Testis (tissue), 2 donors: ENCODE results near the gene ADCY2.

Experiments
- CTCF ChIP-seq, 3 experiments: fragments of 450-650 bp in 2 of 3; fragments of 200-600 bp in 1 of 3; sonication (generic) in 1 of 3; IDR thresholded peaks; one replicate each; pipeline ENCODE4 v1.5.1; 2016 to 2019; ENCODE audit warnings: antibody characterized with exemption in 3 of 3, mild to moderate bottlenecking in 2 of 3, moderate library complexity in 1 of 3
- POLR2A ChIP-seq: fragments of 450-650 bp; IDR thresholded peaks from one replicate; pipeline ENCODE4 v1.6.1; 2017; ENCODE audit warnings: antibody characterized with exemption, mild to moderate bottlenecking, moderate library complexity

- TF ChIP-seq CTCF (IDR thresholded peaks at IDR 0.05) (no peak), POLR2A (no peak)
Observed at GRCh38 chr5:7849681-7850394, 453.9 kb downstream of the ADCY2 start.
